Choroid plexus epithelial cell (primary cell): ENCODE data around the gene PPM1H.

Source experiments
- DNase-seq: peaks from one replicate; pipeline ENCODE4 v3.0.0-alpha.2; 2010; ENCODE audit warnings: low read depth
- H3K4me3 ChIP-seq: 2 replicates; pipeline ENCODE4 v1.5.1; 2011; ENCODE audit warnings: low read depth, mild to moderate bottlenecking, control low read depth, low read length, moderate library complexity
- TF ChIP-seq, protein P1 (sequence below): conservative IDR thresholded peaks from 2 replicates; pipeline ENCODE4 v1.5.1; 2011; ENCODE audit warnings: low read depth, mild to moderate bottlenecking, control low read depth, inconsistent platforms, low read length, moderate library complexity

PPM1H gene

DNA sequence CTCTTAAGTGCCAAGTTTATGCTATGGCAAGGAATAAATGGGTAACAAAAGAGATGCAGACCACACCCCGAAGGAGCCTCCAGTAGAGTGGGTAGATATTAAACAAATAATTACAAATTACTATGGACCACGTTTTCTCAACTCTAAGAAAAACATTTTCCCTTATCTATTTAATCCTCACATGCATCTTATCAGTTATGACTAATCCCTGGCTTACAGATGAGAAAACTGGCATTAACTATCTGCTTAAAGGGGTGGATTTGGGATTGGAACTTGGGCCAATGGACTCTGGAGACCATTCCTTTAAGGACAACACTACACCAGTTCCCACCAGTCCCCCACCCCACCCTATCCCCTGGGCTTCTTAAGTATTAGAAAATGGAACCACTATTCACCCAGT lies 26.3 kb downstream of the PPM1H start:
- no peak overlapping the region for H3K4me3 ChIP-seq
- TF ChIP-seq, protein P1, sequence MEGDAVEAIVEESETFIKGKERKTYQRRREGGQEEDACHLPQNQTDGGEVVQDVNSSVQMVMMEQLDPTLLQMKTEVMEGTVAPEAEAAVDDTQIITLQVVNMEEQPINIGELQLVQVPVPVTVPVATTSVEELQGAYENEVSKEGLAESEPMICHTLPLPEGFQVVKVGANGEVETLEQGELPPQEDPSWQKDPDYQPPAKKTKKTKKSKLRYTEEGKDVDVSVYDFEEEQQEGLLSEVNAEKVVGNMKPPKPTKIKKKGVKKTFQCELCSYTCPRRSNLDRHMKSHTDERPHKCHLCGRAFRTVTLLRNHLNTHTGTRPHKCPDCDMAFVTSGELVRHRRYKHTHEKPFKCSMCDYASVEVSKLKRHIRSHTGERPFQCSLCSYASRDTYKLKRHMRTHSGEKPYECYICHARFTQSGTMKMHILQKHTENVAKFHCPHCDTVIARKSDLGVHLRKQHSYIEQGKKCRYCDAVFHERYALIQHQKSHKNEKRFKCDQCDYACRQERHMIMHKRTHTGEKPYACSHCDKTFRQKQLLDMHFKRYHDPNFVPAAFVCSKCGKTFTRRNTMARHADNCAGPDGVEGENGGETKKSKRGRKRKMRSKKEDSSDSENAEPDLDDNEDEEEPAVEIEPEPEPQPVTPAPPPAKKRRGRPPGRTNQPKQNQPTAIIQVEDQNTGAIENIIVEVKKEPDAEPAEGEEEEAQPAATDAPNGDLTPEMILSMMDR: no peak
- DNase-seq: no peak

DNA sequence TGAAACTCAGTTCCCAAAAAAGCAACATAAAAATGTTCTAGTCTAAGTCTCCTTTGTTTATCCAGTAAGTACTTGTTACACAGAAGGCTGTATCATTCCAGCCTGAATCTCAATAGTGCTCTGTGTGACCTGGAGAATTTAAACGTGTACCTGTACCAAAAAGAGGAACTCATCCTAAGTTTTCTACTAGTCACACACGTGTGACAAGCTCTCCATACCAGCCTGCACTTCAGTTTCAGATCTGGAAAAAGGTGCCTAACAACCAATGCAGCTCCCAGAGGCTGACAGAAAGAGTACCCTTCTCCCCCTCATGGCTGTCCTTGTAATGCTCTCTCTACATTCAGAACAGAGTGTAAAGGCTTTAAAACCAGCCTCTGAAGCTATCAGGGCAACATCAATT lies 27.4 kb downstream of the PPM1H start:
- DNase-seq: no peak
- no peak overlapping the region for H3K4me3 ChIP-seq
- TF ChIP-seq, protein P1: no peak

DNA sequence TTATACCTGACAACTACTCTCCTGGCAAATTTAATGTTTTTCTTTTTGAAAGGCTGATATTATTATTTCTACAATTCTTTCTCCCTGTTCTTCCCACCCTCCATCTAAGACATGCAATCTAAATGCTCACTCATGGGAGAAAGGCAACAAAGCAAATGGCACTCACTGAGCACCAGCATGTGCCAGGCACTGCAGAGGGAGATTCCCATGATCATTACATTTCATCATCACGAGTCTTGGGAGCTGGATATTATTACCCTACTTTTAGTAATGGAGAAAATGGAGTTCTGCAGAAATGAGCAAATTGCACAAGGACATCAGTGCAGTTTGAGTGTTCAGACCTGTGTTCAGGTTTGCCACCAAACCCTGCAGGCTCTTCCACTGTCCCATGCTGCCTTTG lies 27.9 kb downstream of the PPM1H start:
- no peak overlapping the region for H3K4me3 ChIP-seq
- DNase-seq: peak; percentile 12
- TF ChIP-seq, protein P1: no peak

DNA sequence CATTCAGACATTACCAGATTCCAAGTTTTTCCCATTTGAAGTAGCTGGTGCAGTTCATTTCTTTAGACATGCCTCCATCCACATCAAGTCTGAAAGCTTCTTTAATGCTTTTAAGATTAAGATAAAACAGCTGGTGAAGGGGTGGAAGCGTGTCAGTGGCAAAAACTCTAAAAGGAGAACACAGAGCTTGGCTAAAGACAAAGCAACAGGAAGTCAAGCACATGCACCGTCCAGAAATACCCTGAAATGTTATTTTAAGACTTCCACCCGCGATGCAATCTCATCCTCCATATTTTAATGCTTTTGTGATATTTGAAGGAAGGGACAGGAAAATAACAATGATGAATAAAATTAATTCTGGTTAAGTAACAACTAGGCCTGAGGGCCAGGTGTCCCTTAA lies 31.8 kb downstream of the PPM1H start:
- DNase-seq: peak; percentile 21
- TF ChIP-seq, protein P1: no peak
- H3K4me3 ChIP-seq: no peak overlapping the region

DNA sequence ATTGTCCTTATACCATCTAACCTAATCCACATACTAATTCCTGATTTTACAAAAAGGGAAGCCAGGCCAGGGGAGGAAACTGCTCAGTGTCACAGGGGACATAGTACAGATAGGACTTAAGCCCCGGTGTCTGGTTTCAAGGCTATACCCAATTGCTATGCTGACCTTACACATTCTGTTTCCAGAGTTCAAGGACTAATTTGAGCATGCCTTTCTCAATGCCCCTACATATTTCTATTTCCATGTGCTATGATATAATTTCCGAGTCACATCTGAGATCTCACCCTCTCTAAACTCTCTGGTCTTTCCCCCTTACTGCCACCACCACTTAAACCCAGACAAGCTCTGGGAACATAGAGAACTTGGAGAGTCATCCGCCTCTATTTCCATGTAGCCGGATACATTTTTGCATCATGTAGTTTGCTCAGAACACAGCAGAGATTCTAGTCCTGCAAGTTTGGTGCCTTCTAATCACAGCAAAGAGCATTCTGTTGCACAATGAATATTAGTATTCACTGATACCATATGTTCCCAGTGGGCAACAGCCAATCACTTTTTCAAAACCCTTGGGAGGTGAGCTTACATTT lies 34.2 kb downstream of the PPM1H start:
- TF ChIP-seq, protein P1: no peak
- H3K4me3 ChIP-seq: no peak overlapping the region
- DNase-seq: no peak

DNA sequence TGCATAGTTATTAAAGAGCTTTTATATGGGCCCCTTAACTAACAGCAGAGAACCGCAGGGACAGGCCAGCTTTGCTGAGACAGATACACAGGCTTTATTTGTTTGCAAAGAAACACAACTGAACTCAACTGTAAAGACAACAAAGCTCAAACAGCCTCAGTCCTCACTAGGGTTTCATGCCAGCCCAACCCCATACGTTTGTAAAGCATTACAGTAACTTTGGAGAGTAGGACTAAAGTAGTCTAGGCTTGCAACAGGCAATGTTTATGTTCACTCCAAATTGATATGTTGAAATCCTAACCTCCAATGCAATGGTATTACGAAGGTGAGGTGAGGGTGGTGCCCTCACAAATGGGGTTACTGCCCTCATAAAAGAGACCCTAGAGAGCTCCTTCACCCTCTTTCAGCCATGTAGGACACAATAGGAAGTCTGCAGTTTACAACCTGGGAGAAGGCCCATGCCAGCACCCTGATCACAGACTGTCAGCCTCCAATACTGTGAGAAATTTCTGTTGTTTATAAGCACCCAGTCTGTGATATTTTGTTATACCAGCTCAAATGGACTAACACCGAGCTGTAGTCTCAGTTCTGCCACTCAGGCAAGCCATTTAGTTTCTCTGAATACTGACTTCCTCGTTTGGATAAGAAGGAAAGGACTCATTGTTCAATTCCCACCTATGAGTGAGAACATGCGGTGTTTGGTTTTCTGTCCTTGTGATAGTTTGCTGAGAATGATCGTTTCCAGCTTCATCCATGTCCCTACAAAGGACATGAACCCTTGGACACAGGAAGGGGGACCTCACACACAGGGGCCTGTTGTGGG lies 35.2 kb downstream of the PPM1H start:
- DNase-seq: no peak
- TF ChIP-seq, protein P1: no peak
- no peak overlapping the region for H3K4me3 ChIP-seq

DNA sequence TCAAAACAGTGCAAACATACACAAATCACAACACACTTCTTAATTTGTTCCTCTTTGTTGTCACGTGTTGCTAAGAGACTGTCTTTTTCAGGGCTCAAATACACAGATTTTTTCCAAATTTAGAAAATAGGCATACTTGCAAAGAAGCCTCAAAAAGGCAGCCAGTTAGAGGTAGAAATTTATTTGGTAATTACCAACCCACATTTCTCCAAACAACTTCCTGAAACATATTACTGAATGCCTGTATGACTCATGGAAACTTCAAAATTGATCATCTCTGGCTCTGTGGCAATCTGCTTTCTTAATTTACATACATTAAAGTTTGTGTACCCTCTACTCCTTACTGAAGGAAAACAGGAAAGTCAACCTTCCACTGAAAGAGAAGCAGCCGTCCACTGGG lies 36.4 kb downstream of the PPM1H start:
- H3K4me3 ChIP-seq: no peak overlapping the region
- peak; percentile 31 for DNase-seq
- TF ChIP-seq, protein P1: no peak
